Stimulated activated CD4-positive, alpha-beta T cell treated with anti-CD3 and anti-CD28 coated beads, TNF-alpha, amount 100 ng/mL, for 48 hours (primary cell): ENCODE measurements around the gene MFSD2B.
A peak's percentile ranks its signal among the peaks of the same experiment; 100 is the strongest.
"Not testable (repeated sequence)": the region's sequence is repeated elsewhere in the genome, so short reads cannot be mapped to it uniquely, and the experiment has no call there.

Source experiments
- DNase-seq, 3 donors: peaks; one replicate each; pipeline ENCODE4 v3.0.0-alpha.2; 2020; ENCODE audit warnings: low read depth in 3 of 3

MFSD2B gene

DNA sequence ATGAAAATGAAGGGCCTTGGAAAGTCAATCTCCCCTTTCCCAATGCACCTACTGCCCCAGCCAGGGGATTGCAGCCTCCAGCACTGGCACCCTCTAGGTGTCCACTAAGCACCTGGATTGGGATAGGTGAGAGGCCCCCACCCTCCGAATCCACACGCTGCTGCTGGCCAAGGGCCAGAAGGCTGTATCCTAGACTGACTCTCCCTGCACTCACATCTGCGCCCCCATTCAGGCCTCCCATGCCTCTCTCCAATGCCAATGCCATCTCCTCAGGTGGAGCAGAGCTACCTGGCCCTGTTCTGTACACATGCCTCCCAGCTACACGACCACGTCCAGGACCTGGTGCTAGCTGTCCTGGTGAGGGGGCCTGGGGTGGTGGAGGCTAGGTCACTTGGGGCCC, 9.8 kb downstream of the MFSD2B start:
- DNase-seq, result no peak

DNA sequence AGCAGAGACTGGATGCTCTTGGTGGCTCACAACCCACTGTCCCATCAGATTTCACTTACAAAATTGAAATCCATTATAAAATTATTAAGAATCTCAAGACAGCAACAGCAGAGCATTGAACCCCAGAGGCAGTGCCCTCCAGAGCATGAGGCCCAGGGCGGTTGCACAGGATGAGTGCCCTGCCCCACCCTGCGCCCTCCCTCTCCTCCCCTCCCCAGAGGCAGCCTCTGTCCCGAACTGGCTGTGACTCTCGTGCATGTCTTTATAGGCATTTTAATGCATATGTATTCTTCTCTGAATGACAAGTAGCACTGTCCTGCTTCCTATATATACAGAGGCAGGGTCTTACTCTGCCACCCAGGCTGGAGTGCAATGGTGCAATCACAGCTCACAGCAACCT, 10.4 kb downstream of the MFSD2B start:
- no peak for DNase-seq

DNA sequence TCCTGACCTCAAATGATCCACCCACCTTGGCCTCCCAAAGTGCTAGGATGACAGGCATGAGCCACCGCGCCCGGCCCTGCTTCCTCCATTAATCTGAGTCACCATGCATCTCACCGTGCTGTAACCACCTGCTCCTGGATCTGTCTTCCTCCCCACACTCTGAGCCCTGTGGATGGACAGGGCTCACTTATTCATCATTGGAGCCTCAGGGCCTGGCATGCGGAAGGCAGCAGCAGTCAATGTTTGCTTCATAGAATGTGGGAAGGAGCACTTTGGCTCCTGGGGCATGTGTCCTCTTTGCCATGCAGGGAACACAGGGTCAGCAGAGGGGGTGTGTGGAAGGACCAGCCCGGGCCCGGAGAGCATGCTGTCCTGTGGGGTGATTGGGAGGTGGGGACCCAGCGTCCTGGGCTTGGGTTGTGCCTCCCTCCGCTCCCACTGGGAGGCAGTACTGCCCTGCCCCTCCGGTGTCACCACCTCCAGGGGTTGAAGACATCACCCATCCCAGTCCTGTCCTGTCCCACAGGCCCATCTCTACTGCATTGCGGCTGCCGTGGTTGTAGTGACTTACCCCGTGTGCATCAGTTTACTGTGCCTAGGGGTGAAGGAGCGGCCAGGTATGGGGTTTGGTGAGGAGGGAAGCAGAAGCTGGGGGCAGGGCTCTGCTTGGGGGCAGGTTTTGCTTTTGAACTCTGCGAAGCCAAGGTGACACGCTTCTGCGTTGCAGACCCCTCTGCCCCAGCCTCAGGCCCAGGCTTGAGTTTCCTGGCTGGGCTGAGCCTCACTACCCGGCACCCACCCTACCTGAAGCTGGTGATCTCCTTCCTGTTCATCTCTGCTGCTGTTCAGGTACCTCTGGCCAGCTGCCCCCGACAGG, 11.5 kb downstream of the MFSD2B start:
- peak in 1 of 3 donors; percentile 6 for DNase-seq

DNA sequence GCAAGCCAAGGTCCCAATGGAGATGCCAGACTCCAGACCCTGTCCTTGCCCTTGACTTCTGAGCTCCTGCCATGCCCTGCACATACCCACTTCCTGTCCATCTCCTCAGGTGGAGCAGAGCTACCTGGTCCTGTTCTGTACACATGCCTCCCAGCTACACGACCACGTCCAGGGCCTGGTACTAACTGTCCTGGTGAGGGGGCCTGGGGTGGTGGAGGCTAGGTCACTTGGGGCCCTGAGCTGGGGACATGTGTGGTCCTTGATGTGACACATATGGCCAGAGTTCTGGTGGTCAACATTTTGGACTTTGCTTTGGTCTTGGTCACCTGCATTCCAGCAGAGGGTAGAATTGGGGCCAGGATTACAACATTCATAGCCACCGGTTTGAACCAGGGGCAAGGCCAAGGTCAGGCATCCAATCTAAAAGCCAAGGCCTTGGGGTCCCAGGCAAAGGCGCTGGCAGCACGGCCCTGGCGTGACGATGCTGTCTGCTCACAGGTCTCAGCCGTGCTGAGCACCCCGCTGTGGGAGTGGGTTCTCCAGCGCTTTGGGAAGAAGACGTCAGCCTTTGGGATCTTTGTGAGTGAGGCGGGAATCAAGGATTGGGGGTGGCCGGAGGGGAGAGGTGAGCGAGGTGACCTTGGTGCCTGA, 12.6 kb downstream of the MFSD2B start:
- no peak for DNase-seq

DNA sequence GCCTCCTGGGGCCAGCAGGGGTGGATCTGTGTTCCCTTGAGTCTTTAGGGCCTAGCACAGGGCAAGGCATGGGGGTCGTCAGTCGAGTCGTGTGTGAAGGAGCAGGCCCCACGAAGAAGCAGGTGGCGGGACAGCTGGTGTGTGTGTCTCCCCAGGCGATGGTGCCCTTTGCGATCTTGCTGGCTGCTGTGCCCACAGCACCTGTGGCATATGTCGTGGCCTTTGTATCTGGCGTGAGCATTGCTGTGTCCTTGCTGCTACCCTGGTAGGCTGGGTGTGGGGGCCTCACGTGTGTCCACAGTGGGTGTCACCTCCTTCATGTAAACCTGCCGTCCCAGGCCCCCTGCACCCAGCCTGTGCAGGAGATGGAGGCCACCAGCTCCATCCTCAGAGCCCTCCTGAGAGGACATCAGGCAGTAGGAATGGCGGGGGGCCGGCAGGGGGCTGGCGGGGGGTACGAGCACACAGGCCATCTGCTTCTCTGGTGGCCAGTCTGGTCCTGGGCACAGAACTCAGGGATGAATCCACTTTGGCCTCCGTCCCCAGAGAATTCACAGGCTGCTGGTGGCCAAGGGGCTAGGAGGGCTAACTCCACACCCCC, 13.2 kb downstream of the MFSD2B start:
- DNase-seq, result no peak

DNA sequence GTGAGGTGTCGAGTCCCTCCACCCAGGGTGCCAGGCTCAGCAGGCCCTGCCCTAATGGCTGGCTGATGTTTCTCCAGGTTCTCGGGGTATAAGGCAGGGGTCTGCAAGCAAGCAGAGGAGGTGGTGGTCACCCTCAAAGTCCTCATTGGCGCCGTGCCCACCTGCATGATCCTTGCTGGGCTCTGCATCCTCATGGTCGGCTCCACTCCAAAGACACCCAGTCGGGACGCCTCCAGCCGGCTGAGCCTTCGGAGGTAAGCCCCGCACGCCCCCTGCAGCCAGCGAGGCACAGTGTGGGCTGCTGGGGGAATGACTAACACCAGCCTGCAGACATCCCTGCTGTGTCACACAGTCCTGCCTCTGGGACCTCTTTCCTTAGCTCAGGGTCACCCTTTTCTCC, 14.1 kb downstream of the MFSD2B start:
- no peak for DNase-seq

DNA sequence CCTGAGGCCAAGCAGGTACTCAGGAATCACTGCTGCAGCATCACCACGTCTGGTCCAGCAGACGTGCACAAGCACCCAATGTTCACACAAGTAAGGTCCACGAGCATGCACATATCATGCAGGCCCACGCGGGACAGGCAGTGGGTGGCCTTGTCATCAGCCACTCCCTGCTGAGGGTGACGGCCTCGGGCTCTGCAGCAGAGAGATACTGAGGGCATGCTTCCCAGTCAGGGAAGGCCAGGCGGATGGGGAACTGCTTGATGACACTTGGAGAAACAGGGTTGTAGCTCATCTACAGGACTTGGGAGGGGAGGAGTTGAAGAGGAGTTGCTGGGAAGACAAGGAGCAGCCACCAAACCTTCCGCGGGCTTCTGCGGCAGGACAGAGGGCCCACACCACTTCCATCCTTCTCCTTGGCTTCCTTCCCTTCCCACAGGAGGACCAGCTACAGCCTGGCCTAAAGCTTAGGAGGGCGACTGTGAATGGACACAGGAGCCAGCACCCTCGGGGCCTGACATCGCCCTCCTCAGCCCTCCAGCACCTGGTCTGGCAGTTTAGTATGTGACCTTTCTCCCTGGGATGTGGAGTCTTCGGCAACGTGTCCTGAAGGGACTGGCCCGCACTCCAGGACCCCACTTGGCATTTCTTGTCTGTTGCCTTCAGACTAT, 15.2 kb downstream of the MFSD2B start:
- DNase-seq, result no peak

DNA sequence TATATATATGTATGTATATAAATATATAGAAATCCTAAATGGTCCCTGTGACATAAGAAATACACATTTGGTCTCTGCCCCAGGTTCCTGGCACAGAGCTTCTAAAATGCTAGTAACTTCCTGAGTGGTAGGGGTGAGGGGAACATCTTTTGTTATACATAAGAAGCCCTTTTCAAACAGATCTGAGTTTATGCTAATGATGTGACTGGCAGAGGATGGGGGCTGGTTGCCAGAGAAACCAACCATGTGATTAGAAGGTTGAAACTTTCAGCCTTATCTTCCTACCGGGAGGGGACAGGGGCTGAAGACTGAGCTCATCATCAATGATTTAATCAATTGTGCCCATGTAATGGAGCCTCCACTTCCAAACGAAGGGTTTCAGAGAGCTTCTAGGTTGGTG, 16.3 kb downstream of the MFSD2B start:
- DNase-seq, result no peak

DNA sequence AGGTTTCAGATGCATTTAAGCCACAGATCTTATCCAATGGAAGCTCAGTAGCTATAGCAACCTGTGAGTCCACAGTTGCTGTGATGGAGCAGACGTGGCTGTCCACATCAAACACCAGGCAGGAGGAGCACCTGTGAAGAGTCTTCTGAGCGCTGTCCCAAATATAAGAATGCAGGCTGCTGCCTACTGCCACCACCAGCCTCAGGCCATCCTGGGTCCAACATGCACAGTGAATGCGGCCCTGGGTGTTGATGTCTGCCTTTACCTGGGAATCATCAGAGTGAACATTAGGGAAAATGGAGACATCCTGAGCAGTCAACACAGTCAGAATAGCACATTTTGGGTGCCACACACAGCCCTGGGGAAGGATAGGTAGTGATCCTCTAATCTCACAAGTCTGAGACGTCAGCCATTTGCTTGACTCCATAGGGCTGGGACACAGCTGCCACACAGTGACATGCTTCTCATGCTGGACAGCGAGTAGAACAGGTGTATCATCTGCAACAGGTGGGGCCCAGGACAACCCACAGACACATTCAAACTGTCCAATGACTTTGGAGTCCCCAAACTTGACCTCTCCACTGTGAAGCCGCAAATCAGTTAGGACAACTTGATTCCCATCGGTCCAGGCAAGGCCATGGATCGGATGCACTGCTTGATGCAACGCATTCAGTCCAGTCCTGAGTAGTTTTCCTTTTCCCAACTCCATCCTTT, 29.1 kb downstream of the MFSD2B start:
- no peak for DNase-seq

DNA sequence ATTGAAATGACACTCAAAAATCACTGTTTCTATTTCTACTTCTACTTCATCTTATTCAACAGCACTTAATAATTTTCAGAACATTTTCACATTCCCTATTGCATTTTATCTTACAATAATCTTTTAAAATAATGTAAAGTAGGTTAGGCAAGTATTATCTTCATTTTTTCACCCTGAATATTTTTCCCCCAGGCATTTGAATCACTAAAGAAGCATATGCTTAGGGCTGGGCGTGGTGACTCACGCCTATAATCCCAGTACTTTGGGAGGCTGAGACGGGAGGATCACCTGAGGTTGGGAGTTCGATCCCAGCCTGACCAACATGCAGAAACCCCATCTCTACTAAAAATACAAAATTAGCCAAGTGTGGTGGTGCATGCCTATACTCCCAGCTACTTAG, 30.6 kb downstream of the MFSD2B start:
- no peak for DNase-seq

DNA sequence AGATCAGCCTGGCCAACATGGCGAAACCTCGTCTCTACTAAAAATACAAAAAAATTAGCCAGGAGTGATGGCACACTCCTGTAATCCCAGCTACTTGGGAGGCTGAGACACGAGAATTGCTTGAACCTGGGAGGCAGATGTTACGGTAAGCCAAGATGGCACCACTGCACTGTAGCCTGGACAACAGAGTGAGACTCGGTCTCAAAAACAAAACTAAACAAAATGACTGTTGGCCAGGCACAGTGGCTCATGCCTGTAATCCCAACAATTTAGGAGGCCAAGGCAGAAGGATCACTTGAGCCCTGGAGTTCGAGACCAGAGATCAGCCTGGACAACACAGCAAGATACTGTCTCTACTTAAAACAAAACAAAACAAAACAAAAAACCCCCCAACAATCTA, 33.2 kb downstream of the MFSD2B start:
- not testable (repeated sequence) for DNase-seq

DNA sequence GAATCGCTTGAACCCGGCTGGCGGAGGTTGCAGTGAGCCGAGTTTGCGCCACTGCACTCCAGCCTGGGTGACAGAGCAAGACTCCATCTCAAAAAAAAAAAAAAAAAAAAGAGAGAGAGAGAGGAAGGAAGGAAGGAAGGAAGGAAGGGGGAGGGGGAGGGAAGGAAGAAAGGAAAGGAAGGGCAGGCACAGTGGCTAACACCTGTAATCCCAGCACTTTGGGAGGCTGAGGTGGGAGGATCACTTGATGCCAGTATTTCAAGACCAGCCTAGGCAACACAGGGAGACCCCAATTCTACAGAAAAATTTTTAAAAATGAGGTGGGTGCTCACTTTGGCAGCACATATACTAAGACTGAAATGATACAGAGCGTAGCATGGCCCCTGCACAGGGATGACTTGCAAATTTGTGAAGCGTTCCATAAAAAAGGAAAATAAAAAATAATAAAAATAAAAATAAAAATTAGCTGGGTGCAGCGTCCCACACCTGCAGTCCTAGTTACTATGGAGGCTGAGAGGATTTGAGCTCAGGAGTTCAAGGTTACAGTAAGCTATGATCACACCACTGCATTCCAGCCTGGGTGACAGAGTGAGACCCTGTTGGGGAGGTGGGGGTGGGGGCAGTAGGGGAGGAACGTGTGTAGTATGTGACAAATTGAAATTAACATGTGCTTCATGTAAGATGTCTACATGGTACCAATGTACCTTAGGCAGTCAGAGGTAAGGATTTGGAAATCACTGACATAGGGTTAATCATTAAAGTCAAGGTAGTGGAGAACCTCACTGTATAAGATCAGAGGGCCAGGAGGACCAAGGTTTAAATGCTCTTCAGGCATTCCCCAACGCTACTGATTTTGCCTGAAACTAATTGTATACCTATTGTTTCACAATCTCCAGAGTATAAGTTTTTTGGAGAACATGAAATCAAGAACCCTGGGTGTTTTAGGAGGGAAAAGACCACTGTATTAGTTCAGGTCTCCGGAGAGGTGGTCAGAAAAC, 35.9 kb downstream of the MFSD2B start:
- DNase-seq, result no peak

DNA sequence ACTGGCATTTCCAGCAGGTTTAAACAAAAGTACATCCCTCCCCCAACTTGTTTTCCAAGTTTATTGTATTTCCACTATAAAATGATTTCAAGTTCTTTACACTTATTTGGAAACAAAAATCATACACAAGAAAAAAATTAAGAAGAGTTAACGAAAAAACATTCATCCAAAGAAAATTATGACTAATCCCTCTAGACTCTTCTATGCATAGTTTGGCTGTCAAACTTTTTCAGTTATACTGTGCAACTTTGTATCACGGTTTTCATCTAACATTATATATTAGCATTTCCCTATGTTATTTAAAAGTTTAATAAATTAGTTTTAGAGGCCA, 36.7 kb downstream of the MFSD2B start:
- DNase-seq, result no peak

DNA sequence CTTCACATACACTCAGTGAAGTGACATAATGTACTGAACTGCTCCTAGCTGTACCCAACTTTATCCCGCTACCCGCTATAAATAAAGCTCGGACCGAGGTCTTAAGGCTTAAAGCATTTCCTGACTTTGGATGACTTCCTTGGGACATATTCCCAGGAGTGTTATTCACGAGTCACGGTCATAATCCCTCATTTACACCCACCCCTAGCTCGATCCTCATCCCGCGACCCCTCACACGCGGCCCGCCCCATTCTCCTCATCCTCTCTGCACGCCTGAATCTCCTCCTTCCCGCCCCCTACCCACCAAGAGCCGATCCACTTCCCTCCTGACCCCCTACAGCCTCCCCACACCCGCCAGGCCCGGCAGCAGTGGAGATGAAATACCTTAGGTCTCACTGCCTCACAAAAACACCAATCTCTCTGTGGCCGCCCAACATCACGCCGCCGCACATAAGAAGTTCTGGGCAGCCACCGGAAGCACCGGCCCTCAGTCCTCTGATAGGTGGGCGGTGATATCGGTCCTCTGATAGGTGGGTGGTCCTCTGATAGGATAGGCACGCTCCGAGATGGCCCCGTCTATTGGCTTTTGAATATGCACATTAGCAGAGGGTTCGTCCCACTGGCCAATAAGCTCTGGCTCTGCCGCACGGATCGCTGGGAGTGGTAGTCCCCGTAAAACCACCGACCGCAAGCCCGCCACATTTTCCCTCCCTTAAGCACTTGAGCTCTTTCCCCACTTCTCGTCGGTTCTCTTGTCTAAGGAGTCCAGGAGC, 37.2 kb downstream of the MFSD2B start, which contains the start of gene WDCP:
Gene WDCP (minus strand): TSS at position 462 of the 773 bp plus-strand sequence. CDS start 7,897 bp downstream, outside the sequence.
- peak; percentile 83 to 93 (median 89) for DNase-seq

DNA sequence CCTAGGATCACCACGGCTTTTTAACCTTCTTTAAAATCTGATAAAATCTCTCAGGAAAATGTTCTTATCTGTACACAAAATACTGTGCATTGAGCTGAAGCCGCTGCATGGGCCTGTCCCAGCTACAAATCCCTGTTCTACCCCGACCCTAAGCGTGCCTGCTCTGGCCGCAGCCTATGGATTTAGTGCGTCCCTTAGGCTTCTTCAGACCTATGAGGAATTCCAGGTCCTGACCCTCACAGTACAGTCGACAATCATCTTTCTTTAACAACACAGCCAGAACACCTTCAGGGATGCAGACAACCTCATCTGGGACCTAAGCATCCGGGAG, 37.8 kb downstream of the MFSD2B start:
- DNase-seq, result no peak

DNA sequence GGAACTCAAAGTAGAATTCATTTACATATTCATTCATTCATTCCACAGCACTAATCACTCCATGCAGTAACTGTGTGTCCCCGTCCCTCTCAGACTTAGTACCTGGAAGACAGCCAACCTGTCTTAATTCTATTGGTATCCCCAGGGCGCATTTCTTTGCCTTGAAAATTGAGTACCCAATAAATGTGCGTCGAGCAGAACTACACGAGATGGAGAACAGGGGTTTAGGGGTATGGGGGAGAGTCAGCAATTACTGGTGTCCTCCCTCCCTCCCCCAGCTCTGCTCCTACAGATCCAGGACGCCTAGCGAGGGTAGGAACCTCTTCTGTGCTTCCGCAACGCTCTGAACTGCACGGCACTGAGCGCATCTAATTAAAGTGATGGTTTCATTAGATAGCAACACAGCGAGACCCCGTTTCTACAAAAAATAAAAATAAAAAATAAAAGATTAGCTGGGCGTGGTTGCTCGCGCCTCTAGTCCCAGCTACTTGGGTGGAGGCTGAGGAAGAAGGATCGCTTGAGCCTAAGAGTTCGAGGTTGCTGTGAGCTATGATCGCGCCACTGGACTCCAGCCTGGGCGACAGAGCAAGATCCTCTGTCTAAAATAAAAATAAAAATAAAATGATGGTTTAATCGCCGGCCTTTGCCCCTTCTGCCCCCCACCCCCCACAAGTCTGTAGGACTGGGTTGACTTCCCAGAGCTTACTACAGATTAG, 39.0 kb downstream of the MFSD2B start:
- no peak for DNase-seq

DNA sequence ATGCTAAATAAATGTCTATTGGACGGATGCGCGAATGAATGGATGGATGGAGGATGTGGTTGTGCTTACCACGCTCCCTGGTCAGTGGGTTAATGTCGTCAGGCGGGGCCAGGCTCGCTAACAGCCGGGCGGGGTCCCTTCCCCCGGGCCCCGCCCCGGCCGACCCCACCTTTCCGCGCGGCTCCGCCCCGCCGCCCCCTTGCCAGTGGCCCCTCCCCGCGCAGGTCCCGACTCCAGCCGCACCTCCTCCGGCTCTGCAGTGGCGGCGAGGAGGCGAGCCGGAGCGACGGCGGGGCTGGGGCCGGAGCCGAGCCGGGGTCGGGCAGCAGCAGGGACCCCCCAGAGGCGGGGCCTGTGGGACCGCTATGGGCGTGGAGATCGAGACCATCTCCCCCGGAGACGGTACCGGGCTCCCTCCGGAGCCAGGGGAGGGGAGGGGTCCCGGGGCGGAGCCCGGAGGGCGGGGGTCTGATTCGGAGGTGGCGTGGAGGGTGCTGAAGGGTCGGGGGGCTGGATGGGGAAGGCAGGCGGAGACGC, 39.7 kb downstream of the MFSD2B start, which contains the start of gene FKBP1B:
Gene FKBP1B (plus strand): TSS at position 257 of the 537 bp plus-strand sequence. CDS start 109 bp downstream, at position 366.
- peak in 1 of 3 donors; percentile 44 for DNase-seq
